ENCODE measurements around the gene IPCEF1.

Gene IPCEF1

DNA sequence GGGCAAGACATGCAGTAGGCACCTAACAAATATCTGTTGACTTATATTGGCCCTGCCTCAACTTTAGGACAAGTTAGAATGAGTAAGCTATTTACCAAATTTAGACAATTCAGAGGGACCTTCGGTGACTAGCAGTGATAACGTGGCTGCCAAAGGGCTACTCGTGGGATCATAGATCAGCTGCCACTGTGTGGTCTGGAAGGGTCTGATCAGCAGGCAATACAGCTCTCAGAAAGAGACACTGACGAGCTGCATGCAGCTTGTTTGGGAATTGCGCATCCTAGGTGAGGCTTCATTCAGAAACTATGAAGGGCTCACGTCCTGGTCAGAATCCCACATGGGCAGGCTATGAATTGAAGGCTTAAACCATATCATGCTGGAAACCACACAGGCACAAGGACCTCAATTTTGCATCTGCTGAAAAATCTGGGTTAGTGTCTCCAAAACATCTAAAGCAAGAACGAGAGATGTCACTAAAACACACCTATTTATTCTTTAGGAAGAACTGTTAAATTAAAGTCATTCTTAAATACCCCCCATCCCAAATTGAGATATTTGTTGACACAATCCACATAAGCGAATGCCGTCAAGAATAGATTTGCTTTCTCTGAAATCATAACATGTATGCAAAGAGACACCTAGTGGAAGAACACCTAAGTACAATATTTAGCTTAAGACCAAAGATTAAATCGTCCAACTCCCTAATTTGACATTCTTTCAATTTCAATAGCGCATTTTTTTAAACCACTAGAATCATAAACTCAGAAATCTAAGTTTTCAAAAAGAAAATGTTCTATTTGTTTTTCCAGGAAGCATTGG lies 79.6 kb downstream of the IPCEF1 start:
- no peak overlapping the region for H3K4me3 ChIP-seq (ENCODE audit: low read length)
- no peak for TF ChIP-seq ZNF274 (IDR thresholded peaks at IDR 0.05; ENCODE audit: low read depth, low read length)

DNA sequence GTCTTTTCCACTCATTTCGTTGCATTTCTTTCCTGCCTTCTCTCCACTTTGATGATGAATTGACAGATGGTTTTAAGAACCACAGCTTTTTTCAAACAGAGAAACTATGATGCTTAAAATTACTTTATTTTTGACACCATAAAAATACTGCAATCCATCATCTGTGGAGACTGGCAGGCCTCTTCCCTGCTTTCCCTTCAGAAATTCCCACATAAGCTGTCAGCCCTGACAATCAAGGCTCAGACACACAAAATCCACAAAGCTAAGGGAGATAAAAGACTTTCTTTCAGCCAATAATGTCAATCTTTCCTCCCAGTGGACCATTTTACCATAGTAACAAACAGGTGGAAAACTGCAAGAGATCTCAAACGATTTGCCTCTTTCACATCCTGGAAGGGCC lies 82.4 kb downstream of the IPCEF1 start:
- TF ChIP-seq ZNF274 (IDR thresholded peaks at IDR 0.05; ENCODE audit: low read depth, low read length) = no peak
- no peak overlapping the region for H3K4me3 ChIP-seq (ENCODE audit: low read length)

DNA sequence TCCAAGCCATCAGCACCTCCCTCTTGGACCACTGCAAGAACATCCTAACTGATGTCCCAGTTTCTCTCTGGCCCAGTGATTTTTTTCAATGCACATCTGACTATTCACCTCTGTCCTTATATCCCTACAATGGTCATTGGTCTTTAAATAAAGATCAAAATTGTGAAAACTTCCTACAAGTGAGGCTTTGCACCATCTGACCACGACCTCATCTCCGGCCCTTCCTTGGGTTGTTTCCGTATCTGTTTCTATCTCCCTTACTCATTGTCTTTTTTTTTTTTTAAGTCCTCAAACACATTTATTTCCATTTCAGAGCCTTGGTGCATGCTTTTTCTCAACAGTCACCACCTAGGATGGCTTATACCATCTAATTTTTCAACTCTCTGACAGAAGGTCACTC lies 88.1 kb downstream of the IPCEF1 start:
- no peak overlapping the region for H3K4me3 ChIP-seq (ENCODE audit: low read length)
- no peak for TF ChIP-seq ZNF274 (IDR thresholded peaks at IDR 0.05; ENCODE audit: low read depth, low read length)

DNA sequence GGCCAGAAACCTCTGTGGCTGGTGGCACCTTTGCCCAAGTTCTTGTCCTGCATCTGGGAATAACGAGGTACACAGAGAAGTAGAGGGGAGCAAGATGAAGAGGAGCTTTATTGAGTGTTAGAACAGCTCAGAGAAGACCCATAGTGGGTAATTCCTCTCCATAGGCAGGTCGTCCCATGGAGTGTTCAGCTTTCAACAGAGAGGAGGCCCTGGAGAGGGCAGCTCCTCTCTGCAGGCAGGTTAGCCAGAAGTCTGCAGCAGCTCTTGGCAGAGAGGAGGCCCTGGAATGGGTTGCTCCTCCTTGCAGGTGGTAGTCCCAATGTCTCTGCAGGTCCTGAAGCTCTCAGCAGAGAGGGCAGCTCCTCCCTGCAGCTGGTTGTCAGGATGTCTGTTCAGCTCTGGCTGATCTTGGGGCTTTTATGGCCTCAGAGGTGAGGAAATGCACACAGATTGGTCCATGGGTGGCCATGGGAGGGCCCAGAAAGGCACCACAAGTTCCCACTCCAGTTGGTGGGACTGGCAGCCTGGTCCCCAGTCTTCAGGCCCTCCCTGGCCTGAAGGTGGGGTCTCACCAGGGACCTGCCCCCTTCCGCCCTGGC lies 89.0 kb downstream of the IPCEF1 start:
- H3K4me3 ChIP-seq (ENCODE audit: low read length) = no peak overlapping the region
- no peak for TF ChIP-seq ZNF274 (IDR thresholded peaks at IDR 0.05; ENCODE audit: low read depth, low read length)

DNA sequence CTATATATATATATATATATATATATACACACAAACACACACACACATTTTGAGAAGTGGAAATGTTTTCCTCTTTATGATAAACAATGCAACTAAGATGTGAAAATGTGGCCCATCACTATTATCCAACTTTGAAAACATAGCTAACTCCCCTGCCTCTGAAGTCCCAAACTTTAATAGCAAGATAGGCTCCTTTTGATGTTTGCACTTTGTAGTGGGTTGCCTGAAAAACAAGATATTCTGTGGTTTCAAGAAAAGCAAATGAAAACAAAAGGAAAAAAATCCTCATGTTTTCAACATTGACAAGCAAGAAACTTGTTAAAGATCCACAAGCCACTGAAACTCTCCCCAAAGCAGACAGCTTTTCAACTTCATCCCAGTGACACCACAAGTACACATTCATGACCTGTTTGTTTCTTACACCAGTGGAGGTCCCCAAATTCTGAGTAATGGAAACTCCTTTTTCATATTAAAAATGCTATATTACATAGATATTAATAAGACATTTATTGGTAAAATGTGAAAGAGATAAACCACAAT lies 90.0 kb downstream of the IPCEF1 start:
- no peak overlapping the region for H3K4me3 ChIP-seq (ENCODE audit: low read length)
- no peak for TF ChIP-seq ZNF274 (IDR thresholded peaks at IDR 0.05; ENCODE audit: low read depth, low read length)

DNA sequence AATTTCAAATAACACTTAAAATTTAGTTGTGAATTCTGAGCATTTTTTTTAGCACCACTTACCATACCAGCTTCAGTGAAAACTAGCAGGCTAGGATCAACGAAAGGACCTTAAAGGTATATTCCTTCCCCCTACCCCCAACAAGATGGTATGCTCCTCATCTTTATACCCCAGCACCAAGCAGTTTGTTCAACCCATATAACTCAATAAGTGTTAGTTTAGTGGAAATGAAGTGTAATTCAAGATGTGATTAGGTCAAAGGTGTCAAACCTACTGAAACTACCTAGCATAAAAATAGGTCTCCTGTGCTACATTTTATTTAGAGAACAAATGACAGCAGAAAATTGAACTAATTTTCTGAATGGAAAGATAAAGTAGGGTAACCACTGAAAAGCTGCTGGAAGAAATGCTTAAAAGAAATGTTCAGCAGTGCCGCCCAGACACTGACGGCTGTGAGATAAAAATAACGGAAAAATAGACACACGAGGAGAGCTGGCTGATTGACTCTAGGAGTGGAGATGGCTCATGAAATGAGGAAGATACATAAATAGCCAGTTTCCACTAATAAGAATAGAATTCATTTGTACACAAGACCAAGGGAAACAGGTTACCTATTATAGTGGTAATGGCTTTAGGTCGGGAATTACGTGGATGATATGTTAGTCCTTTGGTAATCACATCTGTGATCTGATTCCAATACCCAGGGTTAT lies 94.8 kb downstream of the IPCEF1 start:
- H3K4me3 ChIP-seq (ENCODE audit: low read length) = no peak overlapping the region
- TF ChIP-seq ZNF274 (IDR thresholded peaks at IDR 0.05; ENCODE audit: low read depth, low read length) = no peak

DNA sequence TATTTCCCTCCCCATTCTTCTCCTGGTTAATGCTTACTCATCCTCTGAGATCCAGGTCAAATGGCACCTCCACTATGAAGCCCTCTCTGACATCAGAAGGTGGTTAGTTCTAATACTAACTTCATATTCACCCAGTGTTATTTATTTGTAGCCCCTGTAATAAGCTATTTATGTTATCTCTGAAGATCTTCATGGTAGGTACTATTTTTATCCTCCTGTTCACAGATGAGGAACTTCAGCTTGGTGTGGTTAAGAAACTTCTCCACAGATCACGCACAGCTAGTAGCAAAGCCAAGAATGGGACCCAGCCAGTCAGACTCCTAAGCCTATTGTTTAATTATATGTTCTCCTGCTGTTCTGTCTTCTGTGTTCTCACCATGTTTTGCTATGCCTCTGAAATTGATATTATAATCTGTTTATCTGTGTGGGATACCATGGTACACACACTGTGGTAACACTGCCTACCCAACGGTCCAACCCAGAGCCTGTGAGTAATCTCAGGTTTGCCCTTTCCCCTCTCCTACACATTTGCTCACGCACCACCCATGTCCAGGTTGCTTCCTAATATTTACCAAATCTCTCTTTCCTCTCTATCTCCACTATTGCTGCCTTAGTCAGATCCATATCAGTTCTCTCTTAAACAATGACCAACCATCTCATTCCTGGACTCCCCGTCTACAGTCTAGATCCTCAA lies 98.4 kb downstream of the IPCEF1 start:
- TF ChIP-seq ZNF274 (IDR thresholded peaks at IDR 0.05; ENCODE audit: low read depth, low read length) = no peak
- H3K4me3 ChIP-seq (ENCODE audit: low read length) = peak overlapping the region; percentile 46; the same call in 1 of the 2 replicates

DNA sequence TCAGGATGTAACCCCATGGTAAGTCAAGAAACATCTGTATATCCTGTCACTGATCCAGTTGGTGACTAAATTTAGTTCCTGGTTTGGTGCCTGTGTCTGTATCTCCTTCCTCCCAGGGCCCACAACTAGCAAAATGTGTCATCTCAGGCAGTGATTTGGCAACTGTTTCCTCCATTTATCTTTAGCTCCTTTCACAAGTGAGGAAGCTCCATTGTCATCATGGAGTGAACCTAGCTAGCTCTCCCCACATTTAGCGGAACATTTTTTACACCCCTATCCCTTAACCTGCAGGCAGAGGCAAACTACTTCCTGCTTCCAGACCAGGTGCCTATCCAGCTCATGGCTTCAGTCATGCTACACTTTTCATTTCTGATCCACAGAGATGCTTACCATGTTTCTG lies 99.5 kb downstream of the IPCEF1 start:
- TF ChIP-seq ZNF274 (IDR thresholded peaks at IDR 0.05; ENCODE audit: low read depth, low read length) = no peak
- H3K4me3 ChIP-seq (ENCODE audit: low read length) = no peak overlapping the region

DNA sequence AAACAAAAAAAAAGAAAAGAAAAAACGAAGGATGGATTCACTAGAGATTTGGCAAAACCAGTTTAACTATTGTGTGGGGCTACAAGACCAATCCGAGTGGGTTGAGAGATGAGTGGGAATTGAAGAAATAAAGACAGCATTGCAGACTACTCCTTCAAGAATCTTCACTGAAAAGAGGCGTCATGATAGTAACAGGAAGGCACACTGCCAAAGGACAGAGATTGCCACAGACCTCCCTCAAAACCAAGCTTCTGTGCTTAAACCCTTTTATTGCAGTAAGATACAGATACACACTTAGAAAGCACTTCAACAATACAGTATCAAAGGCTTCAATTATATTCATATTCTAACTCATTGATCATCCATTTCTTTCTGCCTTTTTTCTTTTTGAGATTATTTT lies 103.9 kb downstream of the IPCEF1 start:
- no peak overlapping the region for H3K4me3 ChIP-seq (ENCODE audit: low read length)
- TF ChIP-seq ZNF274 (IDR thresholded peaks at IDR 0.05; ENCODE audit: low read depth, low read length) = no peak

DNA sequence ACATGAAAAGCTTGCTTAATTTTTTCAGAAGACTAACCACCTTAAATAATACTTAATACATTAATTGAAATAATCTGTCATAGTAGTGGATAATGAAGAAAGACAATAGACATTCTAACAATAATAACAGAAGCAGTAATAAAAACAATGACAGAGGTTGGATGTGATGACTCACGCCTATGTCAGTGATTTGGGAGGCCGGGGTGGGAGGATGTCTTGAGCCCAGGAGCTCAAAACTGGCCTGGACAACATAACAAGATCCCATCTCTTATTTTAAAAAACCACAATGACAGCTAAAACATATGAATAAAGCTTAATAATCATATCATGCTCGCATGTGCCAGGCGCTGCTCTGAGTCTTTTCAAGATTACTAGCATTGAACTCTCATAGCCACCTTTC lies 105.5 kb downstream of the IPCEF1 start:
- TF ChIP-seq ZNF274 (IDR thresholded peaks at IDR 0.05; ENCODE audit: low read depth, low read length) = no peak

DNA sequence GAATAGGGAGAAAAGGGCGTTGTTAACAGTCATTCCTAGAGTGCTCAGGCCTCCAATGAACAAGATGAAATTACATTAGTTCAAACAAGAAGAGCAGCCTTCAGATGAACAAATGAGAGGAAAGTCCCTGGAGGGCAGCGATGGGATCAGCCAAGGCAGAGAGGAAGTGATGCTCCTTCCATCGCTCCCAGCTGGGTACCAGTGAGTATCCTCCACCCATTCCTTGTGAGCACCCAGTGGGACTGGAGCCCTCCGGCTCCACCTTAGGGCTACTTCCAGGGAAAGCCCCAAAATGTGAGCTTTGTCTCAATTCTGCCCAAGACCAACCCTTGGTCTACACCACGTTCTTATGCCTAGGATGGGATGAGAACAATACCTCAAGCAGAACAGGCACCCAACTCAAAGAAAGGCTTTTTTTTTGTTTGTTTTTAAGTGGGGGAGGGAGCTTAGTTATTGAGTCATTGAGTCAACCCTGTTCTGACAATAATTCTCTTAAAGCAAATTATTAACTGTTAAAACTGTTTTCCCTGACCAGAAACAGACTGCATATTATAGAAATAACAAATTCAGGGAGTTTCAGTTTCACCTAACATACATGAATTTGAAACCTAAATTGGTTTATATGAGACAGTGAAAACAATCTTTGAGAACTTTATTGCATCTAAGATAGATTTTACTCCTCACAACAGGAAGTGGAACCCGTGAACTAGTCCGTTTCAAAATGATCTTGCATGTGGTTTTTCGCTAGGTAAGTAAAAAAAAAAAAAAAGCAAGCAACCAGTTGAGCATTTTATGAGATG lies 106.9 kb downstream of the IPCEF1 start:
- peak overlapping the region; percentile 17; the same call in 1 of the 2 replicates for H3K4me3 ChIP-seq (ENCODE audit: low read length)
- TF ChIP-seq ZNF274 (IDR thresholded peaks at IDR 0.05; ENCODE audit: low read depth, low read length) = no peak

More for the DNA sequence above, 105.5 kb downstream of the IPCEF1 start:
- no peak overlapping the region for H3K4me3 ChIP-seq (ENCODE audit: low read length)

DNA sequence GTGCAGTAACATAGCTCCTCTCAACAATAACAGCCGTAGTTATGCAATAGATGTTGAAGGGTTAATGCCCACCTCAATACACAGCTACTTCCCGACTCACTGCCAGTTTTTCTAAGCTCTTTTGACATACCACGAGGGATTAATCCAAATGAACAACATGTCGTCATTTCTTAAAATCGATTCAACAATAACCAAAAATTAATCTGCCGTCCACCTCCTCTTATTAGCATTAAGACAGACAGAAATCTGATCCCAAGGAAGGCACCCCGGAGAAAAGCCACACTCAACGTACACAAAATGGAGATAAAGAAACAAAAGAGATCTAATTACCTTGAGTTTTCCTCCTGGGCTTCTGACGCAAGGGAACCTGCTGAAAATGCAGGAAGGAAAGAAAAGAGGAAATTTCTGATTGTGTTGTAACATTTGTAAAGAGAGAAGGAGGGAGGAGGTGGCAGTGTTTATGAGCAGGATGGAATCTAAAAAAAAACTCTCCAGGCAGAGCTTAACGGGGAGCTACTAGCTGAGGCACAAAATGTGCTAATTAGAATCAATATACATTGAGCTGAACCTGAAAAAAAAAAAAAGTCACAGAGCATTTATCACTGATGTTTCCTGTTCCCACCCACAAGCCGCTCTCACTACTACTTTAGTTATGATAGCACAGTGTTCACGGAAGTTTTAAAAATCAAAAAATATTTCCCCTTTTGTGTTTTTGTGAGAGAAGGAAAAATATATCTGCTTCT lies 109.3 kb downstream of the IPCEF1 start:
- TF ChIP-seq ZNF274 (IDR thresholded peaks at IDR 0.05; ENCODE audit: low read depth, low read length) = no peak
- peak overlapping the region; percentile 100 for H3K4me3 ChIP-seq (ENCODE audit: low read length)

DNA sequence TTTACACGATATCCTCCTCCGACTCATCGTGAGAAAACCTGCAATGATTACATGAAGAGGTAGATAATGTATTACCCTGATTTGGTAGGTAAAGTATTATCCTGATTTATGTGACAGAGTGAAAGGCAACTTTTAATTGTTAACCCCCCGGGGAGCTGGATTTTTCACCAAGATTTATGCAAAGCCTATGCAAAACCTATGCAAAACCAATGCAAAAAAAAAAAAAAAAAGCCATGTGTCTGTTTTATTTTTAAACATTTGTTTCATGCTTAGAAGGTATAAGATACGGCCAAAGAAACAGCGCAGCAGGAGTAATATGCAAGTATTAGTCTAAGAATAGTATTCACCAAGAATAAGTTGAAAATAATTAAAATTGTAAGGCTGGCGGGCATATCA lies 109.9 kb downstream of the IPCEF1 start:
- peak overlapping the region; percentile 100 for H3K4me3 ChIP-seq (ENCODE audit: low read length)
- no peak for TF ChIP-seq ZNF274 (IDR thresholded peaks at IDR 0.05; ENCODE audit: low read depth, low read length)
